ENCODE measurements around the gene IQCN.
A peak's percentile ranks its signal among the peaks of the same experiment; 100 is the strongest.

Gene IQCN

DNA sequence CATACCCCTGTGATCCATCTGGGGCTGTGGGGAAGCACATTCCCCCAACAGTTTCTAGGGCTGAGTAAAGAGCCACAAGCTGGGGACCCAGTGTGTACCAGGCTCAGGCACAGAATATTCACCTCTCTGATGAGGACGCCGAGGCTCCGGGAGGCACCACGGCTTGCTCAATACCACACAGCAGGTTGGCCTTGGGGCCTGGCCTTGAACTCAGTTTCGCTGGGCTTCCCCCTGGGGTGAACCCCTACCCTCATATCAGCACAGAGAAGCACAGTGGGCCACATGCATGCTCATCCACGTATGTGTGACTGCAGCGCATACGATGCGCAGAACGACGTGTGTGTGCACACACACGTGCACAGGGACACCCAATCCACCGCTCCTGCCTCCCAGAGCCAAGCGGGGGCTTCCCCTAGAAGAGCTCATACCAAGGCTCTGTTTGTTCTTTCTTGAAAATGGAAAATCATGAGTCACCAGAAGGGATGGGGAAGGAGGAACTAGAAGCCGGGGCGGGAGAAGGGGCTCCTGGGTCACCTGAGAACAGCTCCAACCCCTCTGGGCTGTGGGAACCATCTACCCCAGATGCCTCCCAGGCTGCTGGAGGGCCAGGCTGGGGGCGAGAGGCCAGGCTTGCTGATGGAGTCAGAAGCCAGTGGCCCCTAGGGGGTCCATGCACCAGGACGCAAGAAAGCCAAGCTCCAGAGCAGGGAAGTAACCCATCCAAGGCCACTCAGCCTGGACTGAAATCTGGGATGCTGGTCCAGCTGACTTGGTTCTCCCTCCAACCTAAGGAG is 43.1 kb downstream of the IQCN start:
- H3K4me3 ChIP-seq (ENCODE audit: low read depth, low read length): no peak overlapping the region
- TF ChIP-seq, protein P1, sequence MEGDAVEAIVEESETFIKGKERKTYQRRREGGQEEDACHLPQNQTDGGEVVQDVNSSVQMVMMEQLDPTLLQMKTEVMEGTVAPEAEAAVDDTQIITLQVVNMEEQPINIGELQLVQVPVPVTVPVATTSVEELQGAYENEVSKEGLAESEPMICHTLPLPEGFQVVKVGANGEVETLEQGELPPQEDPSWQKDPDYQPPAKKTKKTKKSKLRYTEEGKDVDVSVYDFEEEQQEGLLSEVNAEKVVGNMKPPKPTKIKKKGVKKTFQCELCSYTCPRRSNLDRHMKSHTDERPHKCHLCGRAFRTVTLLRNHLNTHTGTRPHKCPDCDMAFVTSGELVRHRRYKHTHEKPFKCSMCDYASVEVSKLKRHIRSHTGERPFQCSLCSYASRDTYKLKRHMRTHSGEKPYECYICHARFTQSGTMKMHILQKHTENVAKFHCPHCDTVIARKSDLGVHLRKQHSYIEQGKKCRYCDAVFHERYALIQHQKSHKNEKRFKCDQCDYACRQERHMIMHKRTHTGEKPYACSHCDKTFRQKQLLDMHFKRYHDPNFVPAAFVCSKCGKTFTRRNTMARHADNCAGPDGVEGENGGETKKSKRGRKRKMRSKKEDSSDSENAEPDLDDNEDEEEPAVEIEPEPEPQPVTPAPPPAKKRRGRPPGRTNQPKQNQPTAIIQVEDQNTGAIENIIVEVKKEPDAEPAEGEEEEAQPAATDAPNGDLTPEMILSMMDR (conservative IDR thresholded peaks at IDR 0.05; ENCODE audit: low read depth, low read length): no peak
- peak; percentile 53 for DNase-seq (ENCODE audit: low read depth)

DNA sequence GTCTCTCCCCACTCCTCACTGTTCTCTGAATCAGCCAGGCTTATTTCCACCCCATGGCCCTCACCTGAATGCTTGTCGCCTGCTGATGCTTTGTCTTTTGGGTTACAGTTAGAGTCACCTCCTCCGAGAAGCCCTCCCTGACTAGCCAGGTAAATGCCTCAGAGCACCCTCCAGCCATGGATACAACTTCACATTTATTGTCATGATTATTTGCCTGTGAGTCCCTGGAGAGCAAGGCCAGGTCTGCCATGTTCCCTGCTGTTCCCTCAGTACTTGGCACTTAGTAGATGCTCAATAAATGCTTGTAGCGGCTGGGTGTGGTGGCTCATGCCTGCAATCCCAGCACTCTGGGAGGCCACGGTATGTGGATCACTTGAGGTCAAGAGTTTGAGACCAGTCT is 44.3 kb downstream of the IQCN start:
- H3K4me3 ChIP-seq (ENCODE audit: low read depth, low read length): no peak overlapping the region
- no peak for DNase-seq (ENCODE audit: low read depth)
- TF ChIP-seq, protein P1 (conservative IDR thresholded peaks at IDR 0.05; ENCODE audit: low read depth, low read length): no peak

DNA sequence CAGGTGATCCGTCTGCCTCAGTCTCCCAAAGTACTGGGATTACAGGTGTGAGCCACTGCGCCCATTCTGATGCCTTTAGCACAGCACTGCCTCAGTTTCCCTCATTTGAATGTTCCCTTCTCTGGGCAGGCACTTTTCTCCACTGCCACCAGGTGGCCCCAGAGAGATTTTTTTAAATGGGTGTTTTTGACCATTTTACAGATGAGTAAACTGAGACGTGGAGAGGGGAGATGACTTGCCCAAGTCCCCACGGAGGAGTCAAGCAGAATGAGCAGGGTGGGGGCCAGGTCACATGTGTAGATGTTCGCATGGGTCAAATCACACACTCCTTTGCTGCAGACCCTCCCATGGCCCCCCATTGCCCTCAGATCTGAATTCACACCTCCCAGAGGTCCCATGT is 44.8 kb downstream of the IQCN start:
- DNase-seq (ENCODE audit: low read depth): no peak
- TF ChIP-seq, protein P1 (conservative IDR thresholded peaks at IDR 0.05; ENCODE audit: low read depth, low read length): peak; percentile 69
- H3K4me3 ChIP-seq (ENCODE audit: low read depth, low read length): no peak overlapping the region

DNA sequence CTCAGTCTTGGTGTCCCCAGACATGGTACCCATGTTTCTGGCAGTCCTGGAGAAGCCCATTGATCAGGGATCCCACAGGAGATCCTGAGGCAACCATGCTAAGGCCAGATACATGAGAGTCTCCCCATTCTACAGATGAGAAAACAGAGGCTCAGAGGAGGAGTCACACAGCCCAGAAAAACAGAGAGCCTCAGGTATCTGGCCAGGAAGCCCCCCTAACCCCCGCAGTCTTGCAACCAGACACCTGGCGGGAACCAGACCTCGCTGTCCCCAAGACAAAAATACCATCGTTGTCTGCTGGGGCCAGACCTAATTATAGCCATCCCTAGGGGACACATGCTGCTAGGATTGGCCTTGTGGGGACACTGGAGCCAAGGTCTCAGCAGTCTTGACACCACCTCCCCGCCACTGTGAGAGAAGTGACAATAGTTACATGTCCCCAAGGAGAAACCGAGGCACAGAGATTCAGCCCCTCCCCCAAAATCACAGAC is 46.4 kb downstream of the IQCN start:
- no peak for DNase-seq (ENCODE audit: low read depth)
- no peak overlapping the region for H3K4me3 ChIP-seq (ENCODE audit: low read depth, low read length)
- TF ChIP-seq, protein P1 (conservative IDR thresholded peaks at IDR 0.05; ENCODE audit: low read depth, low read length): no peak

DNA sequence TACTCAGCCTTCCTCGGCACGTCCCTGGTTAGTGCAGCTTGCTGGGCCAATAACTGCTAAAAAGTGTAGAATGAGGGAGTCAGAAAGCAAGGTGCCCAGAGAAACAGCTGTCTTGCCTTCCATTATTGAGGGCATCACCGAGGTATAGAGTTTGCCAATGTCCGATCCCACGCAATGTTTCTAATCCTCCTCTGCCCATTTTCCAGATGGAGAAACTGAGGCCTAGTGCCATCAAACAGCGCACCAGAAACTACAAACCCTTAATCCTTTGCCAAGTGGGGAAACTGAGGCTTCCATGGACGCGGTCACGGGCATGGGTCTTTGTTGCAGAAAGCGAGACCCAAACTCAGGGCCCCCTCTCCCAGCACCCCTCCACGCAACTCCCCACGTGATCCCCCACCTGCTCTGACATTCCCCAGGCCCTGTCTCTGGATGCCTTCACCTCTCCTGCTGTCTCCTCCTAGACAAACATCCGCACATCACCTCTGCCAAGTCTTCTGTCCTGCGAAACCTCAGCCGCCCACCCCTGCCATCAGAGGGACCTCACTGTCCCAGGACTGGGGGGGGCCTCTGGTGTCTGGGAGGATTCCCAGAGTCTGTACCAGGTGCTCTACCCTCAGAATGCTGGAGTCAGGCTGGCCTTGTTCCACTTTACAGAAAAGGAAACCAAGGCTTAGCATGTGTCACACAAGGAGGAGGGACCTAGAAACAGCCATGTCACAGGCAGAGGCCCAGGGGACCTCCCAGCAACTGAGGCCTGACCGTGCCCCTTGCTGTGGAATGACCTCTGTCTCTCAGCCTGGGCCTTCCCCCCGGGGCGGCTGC is 47.1 kb downstream of the IQCN start:
- TF ChIP-seq, protein P1 (conservative IDR thresholded peaks at IDR 0.05; ENCODE audit: low read depth, low read length): no peak
- no peak for DNase-seq (ENCODE audit: low read depth)
- no peak overlapping the region for H3K4me3 ChIP-seq (ENCODE audit: low read depth, low read length)

DNA sequence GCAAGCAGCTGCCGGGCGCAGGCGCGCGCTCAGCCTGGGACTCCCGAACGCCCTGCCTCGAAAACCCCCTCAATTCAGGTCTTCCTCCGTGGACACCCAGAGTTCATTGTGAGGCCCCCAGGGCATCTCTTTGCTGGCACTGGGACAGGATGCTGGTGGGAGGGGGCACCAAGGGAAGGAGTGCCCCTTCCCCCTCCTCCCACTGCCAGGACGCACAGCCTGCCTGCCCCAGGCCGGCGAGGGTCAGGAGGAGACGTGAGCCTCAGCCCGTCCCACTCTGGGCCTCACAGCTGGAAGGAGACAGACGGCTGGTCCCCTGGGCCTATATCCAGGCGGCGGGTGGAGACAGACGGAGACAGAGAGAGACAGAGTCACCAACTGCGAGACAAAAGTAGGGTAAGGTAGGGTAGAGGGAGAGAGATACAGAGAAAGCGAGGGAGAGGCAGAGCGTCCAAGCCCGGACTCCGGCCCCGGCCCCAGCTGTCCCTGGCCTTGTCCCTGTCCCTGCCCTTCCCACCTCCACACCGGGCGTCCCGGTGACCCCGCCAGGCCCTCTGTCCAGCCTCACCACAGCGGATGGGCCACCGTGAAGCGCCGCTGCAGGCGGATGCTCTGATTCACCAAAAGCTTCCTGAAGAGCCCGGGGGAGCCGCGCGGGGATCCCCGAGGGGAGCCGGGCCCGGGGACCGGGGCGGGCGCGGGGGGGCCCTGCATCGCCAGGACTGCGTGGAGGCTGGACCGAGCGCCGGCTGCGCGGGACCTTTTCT is 48.4 kb downstream of the IQCN start, which contains the start of gene PDE4C:
PDE4C (minus strand) TSS at position 737 of the 767 bp plus-strand sequence; CDS start at position 714, 23 bp downstream.
- peak within 1 kb of the TSS; percentile 3 for H3K4me3 ChIP-seq (ENCODE audit: low read depth, low read length)
- no peak for DNase-seq (ENCODE audit: low read depth)
- TF ChIP-seq, protein P1 (conservative IDR thresholded peaks at IDR 0.05; ENCODE audit: low read depth, low read length): no peak
